Vagina (tissue), 2 donors: ENCODE results near the gene ITPR1. TPM values are rescaled to one million over a fixed set of nuclear protein-coding genes. Genes with fewer than 3 reads are reported as not detected.

ENCODE experiments used
- DNase-seq, 2 donors: peaks; one replicate each; pipeline ENCODE4 v3.0.0-alpha.2; 2017; ENCODE audit errors: extremely low spot score in 2 of 2
- H3K27ac ChIP-seq: fragments of 200-600 bp; sonication (generic); one replicate; pipeline ENCODE4 v1.5.1; 2019
- H3K27me3 ChIP-seq: fragments of 200-600 bp; sonication (generic); one replicate; pipeline ENCODE4 v1.5.1; 2019
- H3K36me3 ChIP-seq, 2 donors: fragments of 200-600 bp; sonication (generic); one replicate each; pipeline ENCODE4 v1.5.1; 2017 to 2019
- H3K4me1 ChIP-seq: fragments of 200-600 bp; sonication (generic); one replicate; pipeline ENCODE4 v1.5.1; 2019
- H3K4me3 ChIP-seq, 2 donors: fragments of 200-600 bp; sonication (generic); 1 replicate in 1 of 2; 2 replicates in 1 of 2; pipeline ENCODE4 v1.5.1; 2016 to 2019
- H3K9me3 ChIP-seq: fragments of 200-600 bp; sonication (generic); one replicate; pipeline ENCODE4 v1.5.1; 2019
- POLR2A ChIP-seq, 2 donors: fragments of 450-650 bp; IDR thresholded peaks; one replicate each; pipeline ENCODE4 v1.6.1; 2017; ENCODE audit warnings: antibody characterized with exemption in 2 of 2, mild to moderate bottlenecking in 2 of 2, moderate library complexity in 2 of 2
- POLR2AphosphoS5 ChIP-seq, 2 donors: sonication (generic); formaldehyde crosslinking; IDR thresholded peaks; one replicate each; pipeline ENCODE4 v1.9.0; 2017; ENCODE audit warnings: antibody characterized with exemption in 2 of 2, mild to moderate bottlenecking in 2 of 2, low read depth in 1 of 2; ENCODE audit not compliant: insufficient read depth in 1 of 2
- intact Hi-C: fragments of 100-400 bp; cut with DNase I; formaldehyde crosslinking; loops from one replicate; pipeline ENCODE4 v1.15.1; 2023
- total RNA-seq: library from RNA; depleted of rRNA; stranded (reverse); fragments of >200 nt; gene quantifications from one replicate; pipeline ENCODE4 v1.2.3, GENCODE V29; 2016
- TF ChIP-seq, protein P1 (sequence below), 3 experiments: fragments of 450-650 bp in 2 of 3; fragments of 200-600 bp in 1 of 3; sonication (generic) in 1 of 3; IDR thresholded peaks; one replicate each; pipeline ENCODE4 v1.5.1; 2017 to 2019; ENCODE audit warnings: antibody characterized with exemption in 3 of 3, mild to moderate bottlenecking in 2 of 3, moderate library complexity in 2 of 3

ITPR1 gene
- total RNA-seq, 1 donor from 2014 or later = 108 TPM

DNA sequence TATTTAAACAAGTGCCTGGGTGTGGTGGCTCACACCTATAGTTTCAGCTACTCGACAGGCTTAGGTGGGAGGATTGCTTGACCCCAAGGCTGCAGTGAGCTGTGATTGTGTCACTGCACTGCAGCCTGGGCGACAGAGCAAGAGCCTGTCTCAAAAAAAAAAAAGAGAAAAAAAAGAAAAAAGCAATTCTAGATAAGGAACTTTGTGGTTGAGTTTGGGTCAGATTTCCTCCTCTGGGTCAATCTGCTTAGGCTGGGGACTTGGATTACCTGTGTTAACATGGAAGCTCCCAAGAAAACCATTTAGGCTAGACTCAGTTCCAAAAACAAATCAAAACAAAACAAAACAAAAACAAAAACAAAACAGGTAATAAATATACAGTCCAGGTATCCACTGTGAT is 50.0 kb downstream of the ITPR1 start:
- intact Hi-C loops = no loop called here
- H3K4me1 ChIP-seq = no peaks in the 10 kb centered on the region
- no peaks in the 10 kb centered on the region for H3K9me3 ChIP-seq
- no peak for TF ChIP-seq POLR2A (IDR thresholded peaks at IDR 0.05)
- TF ChIP-seq POLR2AphosphoS5 (IDR thresholded peaks at IDR 0.05; ENCODE audit: insufficient read depth in 1 of 2, low read depth in 1 of 2) = no peak
- TF ChIP-seq, protein P1, sequence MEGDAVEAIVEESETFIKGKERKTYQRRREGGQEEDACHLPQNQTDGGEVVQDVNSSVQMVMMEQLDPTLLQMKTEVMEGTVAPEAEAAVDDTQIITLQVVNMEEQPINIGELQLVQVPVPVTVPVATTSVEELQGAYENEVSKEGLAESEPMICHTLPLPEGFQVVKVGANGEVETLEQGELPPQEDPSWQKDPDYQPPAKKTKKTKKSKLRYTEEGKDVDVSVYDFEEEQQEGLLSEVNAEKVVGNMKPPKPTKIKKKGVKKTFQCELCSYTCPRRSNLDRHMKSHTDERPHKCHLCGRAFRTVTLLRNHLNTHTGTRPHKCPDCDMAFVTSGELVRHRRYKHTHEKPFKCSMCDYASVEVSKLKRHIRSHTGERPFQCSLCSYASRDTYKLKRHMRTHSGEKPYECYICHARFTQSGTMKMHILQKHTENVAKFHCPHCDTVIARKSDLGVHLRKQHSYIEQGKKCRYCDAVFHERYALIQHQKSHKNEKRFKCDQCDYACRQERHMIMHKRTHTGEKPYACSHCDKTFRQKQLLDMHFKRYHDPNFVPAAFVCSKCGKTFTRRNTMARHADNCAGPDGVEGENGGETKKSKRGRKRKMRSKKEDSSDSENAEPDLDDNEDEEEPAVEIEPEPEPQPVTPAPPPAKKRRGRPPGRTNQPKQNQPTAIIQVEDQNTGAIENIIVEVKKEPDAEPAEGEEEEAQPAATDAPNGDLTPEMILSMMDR (IDR thresholded peaks at IDR 0.05) = no peak
- no peak overlapping the region for H3K27ac ChIP-seq
- H3K4me3 ChIP-seq = no peak overlapping the region
- H3K36me3 ChIP-seq = no peaks in the 10 kb centered on the region
- DNase-seq = no peak
- H3K27me3 ChIP-seq = no peaks in the 10 kb centered on the region

DNA sequence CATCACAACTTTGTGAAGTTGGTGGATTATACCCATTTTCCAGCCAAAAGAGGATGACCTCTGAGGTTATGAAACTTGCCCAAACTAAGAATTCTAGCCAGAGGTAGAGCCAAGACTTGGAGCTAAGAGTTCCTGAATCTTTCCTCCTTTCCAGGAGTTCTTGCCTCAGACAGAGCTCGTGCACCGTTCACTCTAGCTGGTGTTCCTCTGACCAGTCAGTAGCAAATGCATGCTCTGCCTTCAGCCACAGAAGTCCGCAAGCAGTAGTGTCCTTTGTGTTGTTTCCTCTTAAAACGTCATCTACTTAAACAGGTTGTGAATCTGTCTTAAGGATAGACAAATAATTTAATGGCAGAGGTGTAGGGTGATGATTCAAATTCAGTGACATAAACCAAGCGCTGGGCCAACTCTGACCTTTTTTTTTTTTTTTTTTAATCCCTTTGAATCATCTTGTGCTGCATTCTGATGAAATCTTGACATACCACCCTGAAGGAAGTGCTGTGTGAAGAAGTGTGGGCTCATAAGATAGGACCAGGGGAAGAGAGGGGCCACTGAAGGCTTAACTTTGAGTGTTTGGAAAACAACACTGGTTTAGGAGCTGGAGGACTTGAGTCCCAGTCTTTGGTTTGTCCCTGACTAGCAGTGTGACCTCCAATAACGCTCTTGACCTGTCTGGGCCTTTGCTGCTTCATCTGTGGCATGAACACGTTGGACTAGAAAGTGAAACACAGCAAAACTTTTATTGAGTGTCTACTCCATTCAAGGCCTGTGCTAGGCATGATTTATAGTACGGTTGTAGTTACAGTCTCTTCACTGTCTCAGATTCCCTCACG is 53.4 kb downstream of the ITPR1 start:
- Histone ChIP-seq H3K4me1 (peaks cover 3% of the 10 kb centered on the region), H3K4me3 (no peak overlapping the region), H3K27me3 (no peaks in the 10 kb centered on the region), H3K9me3 (no peaks in the 10 kb centered on the region), H3K27ac (no peak overlapping the region), H3K36me3 (no peaks in the 10 kb centered on the region)
- no peak for TF ChIP-seq POLR2A (IDR thresholded peaks at IDR 0.05)
- TF ChIP-seq POLR2AphosphoS5 (IDR thresholded peaks at IDR 0.05; ENCODE audit: insufficient read depth in 1 of 2, low read depth in 1 of 2) = no peak
- TF ChIP-seq, protein P1 (IDR thresholded peaks at IDR 0.05) = no peak
- DNase-seq = no peak
- intact Hi-C loops = no loop called here

DNA sequence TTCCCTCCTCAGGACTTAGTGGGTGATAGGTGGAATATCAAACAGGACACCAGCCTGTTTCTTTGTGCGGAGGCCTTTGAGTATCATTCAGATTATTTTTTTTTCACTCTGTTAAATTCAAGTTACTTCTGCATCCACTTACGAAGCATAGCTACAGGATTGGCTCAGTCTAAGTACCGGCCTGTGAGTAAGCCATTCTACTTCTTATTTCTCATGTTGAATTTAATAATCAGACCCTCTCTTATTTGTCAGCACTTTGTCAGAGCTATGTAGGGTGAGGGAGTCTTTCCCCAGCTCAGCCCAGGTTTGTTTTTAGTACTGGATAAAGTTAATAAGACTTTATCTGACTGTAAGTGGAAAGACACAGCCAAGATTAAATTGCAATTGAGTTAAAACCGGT is 54.7 kb downstream of the ITPR1 start:
- Histone ChIP-seq H3K36me3 (no peaks in the 10 kb centered on the region), H3K27ac (no peak overlapping the region), H3K4me1 (peaks cover 3% of the 10 kb centered on the region), H3K27me3 (no peaks in the 10 kb centered on the region), H3K9me3 (no peaks in the 10 kb centered on the region), H3K4me3 (no peak overlapping the region)
- TF ChIP-seq POLR2AphosphoS5 (IDR thresholded peaks at IDR 0.05; ENCODE audit: insufficient read depth in 1 of 2, low read depth in 1 of 2) (no peak), POLR2A (IDR thresholded peaks at IDR 0.05) (no peak)
- TF ChIP-seq, protein P1 (IDR thresholded peaks at IDR 0.05) = no peak
- no peak for DNase-seq
- intact Hi-C loops = no loop called here

DNA sequence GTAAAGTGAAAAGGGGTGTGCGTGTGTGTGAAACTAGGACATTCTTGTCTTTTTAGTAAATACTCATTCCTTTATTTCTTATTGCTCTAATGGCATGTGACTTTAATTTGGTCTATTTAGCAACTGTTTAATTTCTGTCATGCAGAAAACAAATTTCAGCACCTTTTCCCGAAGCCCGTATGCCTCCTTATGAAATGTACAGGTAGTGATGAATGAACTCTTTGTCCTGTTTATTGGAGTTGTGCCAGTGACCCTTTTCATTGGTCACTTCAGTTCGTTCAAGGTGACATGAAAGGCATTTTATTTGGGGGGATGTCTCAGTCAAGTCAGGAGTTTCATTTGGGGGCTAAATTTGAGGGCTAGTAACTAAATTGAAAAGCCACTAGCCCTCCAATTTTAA is 55.2 kb downstream of the ITPR1 start:
- TF ChIP-seq POLR2AphosphoS5 (IDR thresholded peaks at IDR 0.05; ENCODE audit: insufficient read depth in 1 of 2, low read depth in 1 of 2) = no peak
- TF ChIP-seq POLR2A (IDR thresholded peaks at IDR 0.05) = no peak
- TF ChIP-seq, protein P1 (IDR thresholded peaks at IDR 0.05) = no peak
- H3K27ac ChIP-seq = no peak overlapping the region
- DNase-seq = no peak
- peaks cover 3% of the 10 kb centered on the region for H3K4me1 ChIP-seq
- H3K4me3 ChIP-seq = no peak overlapping the region
- no peaks in the 10 kb centered on the region for H3K27me3 ChIP-seq
- H3K9me3 ChIP-seq = no peaks in the 10 kb centered on the region
- H3K36me3 ChIP-seq = no peaks in the 10 kb centered on the region
- intact Hi-C loops = no loop called here

DNA sequence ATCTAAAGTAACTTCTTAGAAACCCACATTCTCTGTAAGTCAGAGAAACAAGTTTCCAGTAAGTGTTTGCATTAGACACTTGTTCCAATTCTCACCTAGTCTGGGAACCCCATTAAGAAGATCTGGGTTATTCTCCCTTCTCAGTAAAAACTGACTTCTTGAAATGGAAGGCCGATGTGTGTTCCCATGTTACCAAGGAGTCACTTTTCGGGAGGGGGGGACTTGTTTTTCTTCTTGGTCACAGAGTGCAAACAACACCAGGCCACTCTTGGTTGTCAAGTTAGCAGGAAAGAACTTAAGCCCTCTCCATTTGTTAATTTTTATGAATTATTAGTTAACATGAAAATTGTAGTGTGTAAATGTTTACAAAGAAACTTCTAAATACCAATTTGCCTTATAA is 55.6 kb downstream of the ITPR1 start:
- DNase-seq = no peak
- H3K27me3 ChIP-seq = no peaks in the 10 kb centered on the region
- no peak overlapping the region for H3K27ac ChIP-seq
- H3K9me3 ChIP-seq = no peaks in the 10 kb centered on the region
- H3K4me1 ChIP-seq = peaks cover 3% of the 10 kb centered on the region
- H3K36me3 ChIP-seq = no peaks in the 10 kb centered on the region
- intact Hi-C loops = no loop called here
- H3K4me3 ChIP-seq = no peak overlapping the region
- TF ChIP-seq POLR2A (IDR thresholded peaks at IDR 0.05) (no peak), POLR2AphosphoS5 (IDR thresholded peaks at IDR 0.05; ENCODE audit: insufficient read depth in 1 of 2, low read depth in 1 of 2) (no peak)
- TF ChIP-seq, protein P1 (IDR thresholded peaks at IDR 0.05) = no peak
